ENCODE results near the gene AMFR.

Gene AMFR

DNA sequence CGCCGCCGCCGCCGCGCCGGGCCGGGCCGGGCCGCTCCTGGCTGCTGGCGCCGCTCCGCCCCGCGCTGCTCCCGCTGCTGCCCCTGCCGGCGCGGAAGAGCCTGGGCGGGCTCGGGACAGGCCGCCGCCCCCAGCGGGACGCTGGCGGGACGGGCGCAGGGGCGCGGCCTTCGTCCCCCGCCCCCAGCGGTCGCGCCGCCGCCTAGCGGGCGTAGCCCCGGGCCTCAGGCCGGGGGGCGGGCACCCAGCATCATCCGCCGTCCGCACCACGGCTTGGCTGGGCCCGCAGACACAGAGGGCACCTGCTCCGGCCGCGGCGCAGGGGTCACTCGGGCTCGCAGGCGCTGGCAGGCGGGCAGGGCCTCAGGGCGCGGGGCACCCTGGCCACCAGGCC is at the start of gene AMFR:
TSS of gene AMFR (minus strand) at position 107 of the 394 bp plus-strand sequence. CDS start 218 bp downstream, outside the sequence.
- DNase-seq (ENCODE audit: low read depth in 1 of 2, low spot score in 1 of 2): peak; percentile 48 to 56

DNA sequence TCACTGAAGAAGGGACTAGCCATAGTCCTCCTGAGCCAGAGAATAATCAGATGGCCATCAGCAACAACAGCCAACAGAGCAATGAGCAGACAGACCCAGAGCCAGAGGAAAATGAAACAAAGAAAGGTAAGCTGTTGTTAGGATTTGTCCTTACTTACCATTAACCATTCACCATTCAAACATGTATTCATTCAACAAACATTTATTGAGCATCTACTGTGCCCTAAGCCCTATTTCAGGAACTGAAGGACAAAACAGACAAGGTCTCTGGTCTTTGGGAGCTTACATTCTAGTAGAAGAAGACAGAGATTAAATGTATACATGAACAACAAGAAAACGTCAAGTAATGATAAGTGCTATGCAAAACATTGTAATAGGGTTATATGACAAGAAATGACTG is 45.3 kb upstream of the AMFR start:
- DNase-seq (ENCODE audit: low read depth in 1 of 2, low spot score in 1 of 2): no peak

DNA sequence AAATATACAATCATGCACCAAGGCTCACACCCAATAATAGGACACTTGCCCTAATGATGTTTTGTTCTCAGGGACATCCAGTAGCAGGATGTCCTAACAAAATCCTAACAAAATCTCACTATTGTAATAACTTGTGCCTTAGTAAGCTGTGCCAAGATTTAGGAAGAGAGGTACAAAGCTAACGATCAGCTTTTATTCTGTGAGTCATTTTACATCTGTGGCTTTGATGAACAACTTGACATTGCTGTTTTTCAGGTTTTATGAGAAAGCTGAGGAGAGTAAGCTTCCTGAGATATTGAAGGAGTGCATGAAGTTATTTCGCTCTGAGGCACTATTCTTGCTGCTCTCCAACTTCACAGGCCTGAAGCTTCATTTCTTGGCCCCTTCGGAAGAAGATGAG is 44.9 kb upstream of the AMFR start:
- no peak for DNase-seq (ENCODE audit: low read depth in 1 of 2, low spot score in 1 of 2)

DNA sequence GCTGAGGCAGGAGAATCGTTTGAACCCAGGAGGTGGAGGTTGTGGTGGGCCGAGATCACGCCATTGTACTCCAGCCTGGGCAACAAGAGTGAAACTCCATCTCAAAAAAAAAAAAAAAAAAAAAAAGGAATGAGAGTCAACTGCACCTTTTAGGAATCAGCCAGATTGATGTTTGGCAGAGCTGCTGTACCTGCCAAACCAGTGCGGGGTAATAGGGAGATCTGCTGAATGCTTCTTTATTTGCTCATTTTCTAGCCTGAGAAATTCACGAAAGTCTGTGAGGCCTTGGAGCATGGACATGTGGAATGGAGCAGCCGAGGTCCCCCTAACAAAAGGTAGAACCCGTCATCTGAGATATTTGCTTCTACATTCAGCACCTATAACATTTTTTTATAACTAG is 44.4 kb upstream of the AMFR start:
- no peak for DNase-seq (ENCODE audit: low read depth in 1 of 2, low spot score in 1 of 2)

DNA sequence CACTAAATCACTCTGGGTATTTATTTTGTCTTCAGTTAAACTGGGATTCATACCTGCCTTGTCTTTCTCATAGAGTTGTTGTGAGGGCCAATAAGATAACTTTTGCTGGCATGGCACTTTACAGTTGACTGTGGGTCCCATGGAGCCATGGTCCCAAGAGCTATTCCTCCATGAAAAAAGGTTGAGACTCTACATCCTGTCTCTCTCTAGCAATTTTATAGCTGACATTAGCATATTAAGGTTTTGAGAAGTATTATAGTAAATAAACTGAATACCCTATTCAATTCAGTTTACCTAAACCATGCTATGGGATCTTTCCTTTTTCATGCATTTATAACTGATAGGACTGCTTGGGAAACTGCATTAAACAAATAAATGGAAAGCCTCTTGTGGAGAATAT is 43.5 kb upstream of the AMFR start:
- DNase-seq (ENCODE audit: low read depth in 1 of 2, low spot score in 1 of 2): no peak

DNA sequence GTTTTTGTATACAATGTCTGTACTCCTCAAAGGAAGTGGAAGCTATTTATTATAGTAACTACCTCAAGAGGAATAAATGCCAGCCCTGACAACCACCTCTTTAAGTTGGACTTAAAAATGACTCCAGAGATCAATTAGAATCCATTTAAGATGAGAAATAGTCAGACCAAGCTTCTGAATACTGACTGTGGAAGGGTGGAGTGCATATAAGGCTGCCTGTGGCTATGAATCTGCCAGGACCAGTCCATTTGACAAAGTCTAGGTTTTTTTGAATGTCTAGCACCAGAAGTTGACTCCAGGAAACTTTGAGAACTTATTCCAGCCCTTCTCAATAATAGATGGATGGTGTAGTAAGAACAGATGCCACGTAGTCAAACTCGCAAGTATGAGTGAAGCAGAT is 41.0 kb upstream of the AMFR start:
- no peak for DNase-seq (ENCODE audit: low read depth in 1 of 2, low spot score in 1 of 2)

DNA sequence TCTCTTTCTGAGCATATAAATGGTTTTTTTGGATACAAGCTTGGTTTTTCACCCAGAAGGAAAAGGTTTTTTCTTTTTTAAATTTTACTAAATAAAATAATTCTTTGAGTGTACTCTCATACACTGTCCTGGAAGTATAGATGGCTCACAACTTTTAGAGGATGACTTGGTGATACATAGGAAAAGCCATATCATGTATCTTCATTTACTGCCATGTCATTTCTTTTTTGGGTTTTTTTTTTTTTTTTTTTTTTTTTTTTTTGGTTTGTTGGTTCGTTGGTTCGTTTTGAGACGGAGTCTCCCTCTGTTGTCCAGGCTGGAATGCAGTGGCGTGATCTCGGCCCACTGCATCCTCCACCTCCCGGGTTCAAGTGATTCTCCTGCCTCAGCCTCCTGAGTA is 37.8 kb upstream of the AMFR start:
- no peak for DNase-seq (ENCODE audit: low read depth in 1 of 2, low spot score in 1 of 2)

DNA sequence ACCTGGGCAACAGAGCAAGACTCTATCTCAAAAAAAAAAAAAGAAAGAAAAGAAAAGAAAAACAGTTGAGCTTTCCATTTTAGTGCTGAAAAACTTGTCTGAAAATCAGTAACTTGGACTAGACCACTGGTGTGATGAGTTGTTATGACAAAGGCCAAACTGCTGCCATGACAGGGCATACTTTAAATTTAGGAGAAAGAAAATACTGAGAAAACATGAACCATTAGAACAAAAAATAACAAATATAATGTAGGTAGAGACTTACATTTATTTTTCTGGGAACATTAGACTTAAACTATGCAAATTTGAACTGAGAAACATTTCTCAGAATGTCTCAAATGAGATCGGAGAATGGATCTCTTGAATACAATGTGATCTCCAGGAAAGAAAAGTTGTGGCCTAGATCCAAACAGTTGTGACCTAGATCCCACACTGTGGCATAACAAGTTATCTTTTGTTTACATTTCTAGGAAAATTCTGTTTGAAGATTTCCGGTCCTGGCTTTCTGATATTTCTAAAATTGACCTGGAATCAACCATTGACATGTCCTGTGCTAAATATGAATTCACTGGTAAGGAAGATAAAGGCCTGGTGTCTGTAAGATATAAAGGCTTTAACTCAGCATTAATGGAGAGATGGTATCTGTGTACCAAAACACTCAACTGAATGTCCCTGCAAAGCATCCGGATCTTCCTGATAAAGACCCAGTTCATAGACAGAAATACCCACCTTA is 36.9 kb upstream of the AMFR start:
- no peak for DNase-seq (ENCODE audit: low read depth in 1 of 2, low spot score in 1 of 2)

DNA sequence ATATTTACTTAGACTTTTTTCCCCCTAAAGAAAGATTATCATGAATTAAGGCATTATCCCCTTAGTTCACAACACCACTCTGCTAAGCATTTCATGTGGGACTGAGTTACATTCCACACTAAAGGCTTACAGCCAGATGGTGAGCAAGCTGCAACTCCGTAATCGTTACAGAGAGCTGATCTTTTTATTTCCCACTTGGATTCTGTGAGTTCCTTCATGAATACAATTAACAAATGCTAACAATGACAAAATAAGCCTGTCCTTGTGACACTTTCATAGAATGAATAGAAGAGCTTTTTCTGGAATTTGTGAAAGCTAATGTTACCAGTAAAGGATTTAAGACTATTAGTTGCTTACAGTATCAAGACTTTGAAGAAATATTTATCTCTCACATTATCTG is 34.8 kb upstream of the AMFR start:
- no peak for DNase-seq (ENCODE audit: low read depth in 1 of 2, low spot score in 1 of 2)

DNA sequence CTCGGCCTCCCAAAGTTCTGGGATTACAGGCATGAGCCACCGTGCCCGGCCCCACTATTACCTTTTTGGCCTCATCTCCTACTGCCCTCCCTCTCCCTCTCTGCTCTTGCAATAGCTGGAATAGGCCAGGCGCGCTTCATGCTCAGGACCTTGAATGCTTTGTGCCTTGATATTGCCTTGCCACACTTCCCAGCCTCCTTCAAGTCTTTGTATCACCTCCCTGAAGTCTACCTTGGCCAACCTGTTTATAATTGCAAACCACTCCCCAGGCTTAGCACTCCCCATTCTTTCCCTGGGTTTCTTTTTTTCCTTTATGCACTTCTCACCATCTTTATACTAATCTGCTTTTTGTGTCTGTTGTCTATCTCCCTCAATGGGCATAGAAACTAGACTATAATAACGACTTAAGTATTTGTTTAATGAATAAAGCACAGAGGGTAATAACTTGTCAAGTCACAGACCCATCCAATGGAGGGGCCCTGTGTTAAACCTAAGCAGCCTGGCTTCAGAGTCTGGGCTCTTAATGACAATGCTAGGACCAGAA is 32.7 kb upstream of the AMFR start:
- no peak for DNase-seq (ENCODE audit: low read depth in 1 of 2, low spot score in 1 of 2)

DNA sequence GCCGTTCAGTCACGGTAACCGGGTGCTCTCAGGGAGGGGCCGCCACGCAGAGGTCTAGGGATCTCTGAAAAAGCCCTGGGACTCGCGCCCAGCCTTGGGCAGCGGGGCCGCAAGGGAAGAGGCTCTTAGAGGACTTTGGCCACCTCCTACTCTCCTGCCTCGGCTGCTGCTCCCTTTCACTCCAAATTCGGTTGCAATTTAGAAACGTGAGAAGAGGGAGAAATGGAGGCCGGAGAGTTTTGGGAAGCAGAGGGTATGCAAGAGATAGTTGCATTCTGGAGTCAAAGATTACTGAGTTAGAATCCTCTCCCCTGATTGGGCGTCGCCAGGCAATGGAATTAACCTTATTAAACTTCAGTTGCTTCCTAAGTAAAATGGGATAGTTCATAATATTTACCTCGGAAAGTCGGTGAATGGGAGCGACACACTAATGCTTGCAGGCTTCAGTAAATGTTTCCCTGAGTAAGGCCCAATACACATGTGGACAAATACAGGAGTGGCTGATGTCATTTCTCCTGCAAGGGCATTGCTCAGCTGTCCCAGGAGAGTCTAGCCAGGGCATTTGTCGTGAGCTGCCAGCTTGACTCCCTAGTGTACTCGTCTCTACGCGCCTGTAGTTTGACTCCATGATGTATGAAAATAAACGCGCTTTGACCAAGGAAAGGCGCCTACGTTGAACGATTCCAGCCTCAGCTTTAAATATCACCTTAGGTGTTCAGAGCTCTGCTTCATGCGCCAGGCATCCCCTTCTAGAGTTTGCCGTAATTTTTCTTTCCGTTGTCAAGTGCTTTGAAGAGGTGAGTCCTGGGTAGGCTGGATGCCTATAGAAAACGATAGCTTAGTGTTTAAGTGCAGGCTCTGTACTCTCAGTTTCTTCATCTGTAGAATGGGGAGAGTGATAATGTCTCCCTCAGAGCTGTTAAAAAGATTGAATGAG is 26.7 kb upstream of the AMFR start:
- peak in 1 of 2 donors; percentile 29 for DNase-seq (ENCODE audit: low read depth in 1 of 2, low spot score in 1 of 2)

DNA sequence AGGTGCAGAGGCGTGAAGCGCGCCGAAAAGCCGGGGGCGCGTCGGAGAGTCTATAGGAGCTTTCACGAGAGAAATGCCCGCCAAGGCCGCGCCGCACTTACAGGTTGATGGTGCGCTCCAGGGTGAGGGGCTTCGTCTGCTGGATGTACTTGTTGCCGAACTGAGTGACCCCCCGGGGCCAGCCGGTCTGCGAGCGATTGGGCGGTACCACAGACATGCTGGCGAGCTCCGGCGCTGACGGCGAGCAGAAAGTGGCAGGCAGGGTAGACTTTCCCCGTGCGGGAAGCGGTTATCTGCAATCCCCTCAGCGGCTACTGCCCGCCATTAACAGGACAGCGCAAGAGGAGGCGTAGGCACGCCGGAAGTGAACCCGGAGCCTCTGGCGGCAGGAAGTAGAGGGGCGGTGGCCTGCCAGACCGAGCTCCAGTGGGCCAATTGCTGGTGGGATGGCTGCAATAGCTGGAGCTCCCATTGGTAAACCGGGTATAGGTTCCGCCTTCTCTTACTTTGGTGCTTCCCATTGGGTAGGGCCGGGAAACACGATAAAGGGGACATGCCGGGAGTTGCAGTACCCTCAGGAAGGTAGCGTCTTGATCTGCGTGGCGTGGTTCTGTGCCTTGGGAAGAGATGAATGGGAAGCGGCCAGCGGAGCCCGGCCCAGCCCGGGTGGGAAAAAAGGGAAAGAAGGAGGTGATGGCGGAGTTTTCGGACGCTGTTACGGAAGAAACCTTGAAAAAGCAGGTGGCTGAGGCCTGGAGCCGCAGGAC is 25.8 kb upstream of the AMFR start, which contains the start of the genes NUDT21 and OGFOD1:
TSS of gene NUDT21 (minus strand) at position 347 of the 767 bp plus-strand sequence. CDS start at position 217, 130 bp downstream.
TSS of gene OGFOD1 (plus strand) at position 569 of the 767 bp plus-strand sequence. CDS start at position 628, 59 bp downstream.
- peak; percentile 76 to 80 for DNase-seq (ENCODE audit: low read depth in 1 of 2, low spot score in 1 of 2)

DNA sequence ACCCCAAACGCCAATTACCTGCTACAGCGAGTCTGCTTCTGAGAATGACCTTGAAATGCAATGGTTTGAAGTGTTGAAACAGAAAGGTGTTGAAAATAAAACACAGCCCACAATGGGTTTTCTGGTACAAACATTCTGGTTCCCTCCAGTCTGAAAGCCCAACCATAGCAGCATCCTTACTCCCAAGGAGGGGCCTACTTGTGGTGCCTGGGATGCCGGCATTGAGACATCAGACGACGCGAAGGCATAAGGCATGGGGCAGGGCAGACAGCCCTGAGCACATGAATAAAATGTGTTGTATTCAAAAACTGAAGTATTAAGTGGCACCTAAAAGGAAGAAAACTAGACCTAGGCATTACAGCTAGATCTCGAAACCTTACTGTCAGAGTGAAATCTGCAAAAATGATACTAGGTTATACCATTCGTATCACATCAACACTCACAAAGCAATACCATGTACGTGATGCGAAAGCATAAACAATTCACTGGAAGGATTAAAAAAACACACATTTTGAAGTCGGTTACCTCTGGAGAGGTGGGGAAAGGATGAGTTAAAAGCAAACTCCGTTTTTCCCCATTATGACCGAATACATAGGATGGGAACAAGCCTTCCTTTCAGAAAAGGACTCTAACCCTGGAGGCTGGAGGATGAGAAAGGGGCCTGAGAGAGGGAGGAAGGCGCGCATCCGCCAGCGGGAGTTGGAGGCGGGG is 25.1 kb upstream of the AMFR start:
- DNase-seq (ENCODE audit: low read depth in 1 of 2, low spot score in 1 of 2): no peak

DNA sequence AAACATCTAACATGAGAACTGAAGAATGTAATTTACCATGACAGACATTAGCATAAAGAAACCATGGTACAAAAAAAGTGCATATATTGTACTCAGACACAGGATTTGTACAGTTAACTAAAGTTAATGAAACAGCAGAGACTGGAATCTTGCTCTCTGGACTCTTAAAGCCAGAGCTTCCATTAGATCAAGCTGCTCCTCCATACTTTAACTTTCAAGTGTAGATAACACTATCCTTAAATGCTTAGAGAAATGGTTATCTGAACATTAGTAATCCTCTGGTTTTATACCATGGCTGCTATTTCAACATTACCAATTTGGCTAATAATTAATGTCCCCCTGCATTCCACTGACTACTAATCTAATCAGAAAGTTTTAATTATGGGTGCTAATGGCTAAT is 22.7 kb upstream of the AMFR start:
- DNase-seq (ENCODE audit: low read depth in 1 of 2, low spot score in 1 of 2): no peak

DNA sequence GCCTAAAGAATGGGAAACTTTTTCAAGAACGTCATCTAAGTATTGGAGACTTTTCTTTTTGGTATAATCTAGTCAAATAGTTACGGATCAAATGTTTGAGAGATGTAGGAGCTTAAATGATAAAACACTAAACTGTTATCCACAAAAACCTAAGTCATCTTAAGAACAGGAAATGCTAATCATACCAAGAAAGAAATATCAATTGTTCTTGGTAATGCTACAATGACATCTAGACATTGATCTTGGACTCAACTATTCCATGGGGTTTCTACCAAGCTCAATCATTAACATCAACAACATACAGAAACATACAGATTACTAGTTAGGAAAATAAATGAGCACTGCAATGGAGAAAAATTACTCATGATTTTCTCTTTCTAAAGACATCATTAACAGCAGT is 21.9 kb upstream of the AMFR start:
- no peak for DNase-seq (ENCODE audit: low read depth in 1 of 2, low spot score in 1 of 2)

DNA sequence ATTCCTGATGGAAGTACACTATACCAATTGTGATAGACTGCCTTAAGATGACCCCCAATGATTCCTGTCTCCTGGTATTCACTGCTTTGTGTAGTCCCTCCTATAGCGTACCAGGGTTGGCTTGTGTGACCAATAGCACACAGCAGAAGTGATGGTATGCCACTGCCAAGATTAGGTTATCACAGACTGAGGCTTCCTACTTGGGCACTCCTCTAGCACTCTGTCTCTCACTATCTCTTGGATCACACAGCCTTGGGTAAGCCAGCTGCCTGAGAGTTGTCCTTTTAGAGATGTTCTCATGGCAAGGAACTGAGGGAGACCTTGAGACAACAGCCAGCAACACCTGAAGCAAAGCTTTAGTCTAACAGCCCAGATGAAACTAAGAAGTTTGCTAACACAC is 12.7 kb upstream of the AMFR start:
- no peak for DNase-seq (ENCODE audit: low read depth in 1 of 2, low spot score in 1 of 2)

DNA sequence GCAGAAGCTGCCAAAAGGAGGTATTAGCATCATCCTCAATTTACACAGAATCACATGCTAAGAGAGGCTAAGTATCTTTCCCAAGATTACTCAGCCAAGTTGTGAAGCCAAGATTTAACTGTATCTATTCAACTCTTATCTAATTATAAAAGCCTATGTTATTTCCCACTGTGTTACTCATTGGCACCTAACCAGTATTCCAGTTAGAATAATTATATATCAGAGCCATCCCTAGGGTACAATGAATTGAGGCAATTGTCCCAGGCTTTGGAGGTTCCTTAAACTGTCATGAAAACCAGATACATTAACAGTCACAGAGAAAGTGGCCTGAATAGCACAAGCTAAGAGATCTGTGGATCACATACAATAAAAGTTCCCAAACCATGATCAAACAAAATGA is 10.9 kb upstream of the AMFR start:
- no peak for DNase-seq (ENCODE audit: low read depth in 1 of 2, low spot score in 1 of 2)

DNA sequence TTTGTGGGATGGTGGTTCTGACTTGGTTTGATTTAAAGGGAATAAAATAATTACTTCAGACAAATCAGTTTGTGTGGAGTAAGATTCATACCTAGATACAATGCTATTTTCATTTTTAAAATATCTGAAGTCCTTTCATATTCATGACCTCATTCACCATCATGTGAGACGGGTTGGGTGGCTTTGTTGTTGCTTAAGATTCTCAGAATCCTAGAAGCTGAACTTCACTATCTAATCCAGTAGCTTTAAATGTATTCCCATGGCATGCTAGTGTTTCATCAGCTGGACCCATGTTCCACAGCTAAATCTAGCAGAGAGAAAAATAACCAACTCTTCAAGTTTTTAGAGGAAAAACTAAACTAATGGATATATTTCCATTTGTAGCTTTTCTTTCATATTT is 2.7 kb upstream of the AMFR start:
- no peak for DNase-seq (ENCODE audit: low read depth in 1 of 2, low spot score in 1 of 2)

DNA sequence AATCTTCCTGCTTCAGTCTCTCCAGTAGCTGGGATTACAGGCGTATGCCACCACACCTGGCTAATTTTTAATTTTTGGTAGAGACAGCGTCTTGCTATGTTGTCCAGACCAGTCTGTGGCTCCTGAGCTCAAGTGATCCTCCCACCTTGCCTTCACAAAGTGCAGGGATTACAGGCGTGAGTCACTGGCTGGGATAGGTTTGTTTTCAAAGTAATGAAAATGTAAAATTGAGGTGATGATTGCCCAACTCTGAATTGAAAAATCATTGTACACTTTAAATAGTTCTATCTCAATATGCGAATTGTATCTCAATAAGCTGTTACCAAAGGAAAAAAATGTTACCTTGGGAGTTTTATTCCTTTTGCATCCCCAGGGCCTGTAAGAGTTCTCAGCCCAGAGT is 1.2 kb upstream of the AMFR start:
- DNase-seq (ENCODE audit: low read depth in 1 of 2, low spot score in 1 of 2): no peak

DNA sequence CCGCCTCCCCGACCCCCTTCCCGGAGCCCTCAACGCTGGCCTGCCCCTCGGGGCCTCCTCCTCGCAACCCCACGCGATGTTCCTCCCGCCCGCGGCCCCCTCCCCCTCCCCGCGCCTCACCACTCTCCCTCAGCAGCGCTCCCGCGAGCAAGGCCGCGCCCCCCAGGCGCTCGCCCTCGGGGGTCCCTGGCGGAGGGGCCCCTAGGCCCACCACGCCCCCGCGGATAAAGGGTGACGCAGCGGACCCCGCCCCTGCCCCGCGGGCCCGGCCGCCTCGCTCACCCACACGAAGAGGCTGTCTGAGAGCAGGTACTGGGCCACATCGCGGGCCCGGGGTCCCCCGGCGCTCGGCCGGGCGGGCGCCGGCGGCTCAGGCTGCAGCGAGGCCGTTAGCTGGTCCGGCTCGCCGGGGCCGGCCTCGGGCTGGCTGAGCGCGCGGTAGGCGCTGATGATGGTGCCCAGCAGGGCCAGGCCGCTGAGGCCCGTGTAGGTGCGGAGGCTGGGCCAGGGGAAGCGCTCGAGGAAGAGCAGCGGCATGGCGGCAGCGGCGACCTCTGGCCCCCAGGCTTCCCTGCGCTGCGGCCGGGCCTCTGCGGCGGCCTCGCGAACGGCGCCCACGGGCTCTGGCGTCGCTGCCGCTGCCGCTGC is 430 bp downstream of the AMFR start:
- peak in 1 of 2 donors; percentile 33 for DNase-seq (ENCODE audit: low read depth in 1 of 2, low spot score in 1 of 2)
